Measurements from ENCODE around the gene IER3IP1. TPM values are rescaled to one million over a fixed set of nuclear protein-coding genes. Genes with fewer than 3 reads are reported as not detected.
A peak's percentile ranks its signal among the peaks of the same experiment; 100 is the strongest.

The IER3IP1 gene
- total RNA-seq, 2 donors from 2014 or later = 6.1 to 10.3 TPM

- H3K4me1 Mint-ChIP-seq = peaks cover 52% of the 10 kb centered on the region
- H3K27me3 ChIP-seq (ENCODE audit: control insufficient read depth, insufficient read depth, low read length, poor library complexity, severe bottlenecking) = no peaks in the 10 kb centered on the region
- no peaks in the 10 kb centered on the region for H3K27me3 Mint-ChIP-seq (ENCODE audit: insufficient read depth)
- H3K4me3 Mint-ChIP-seq = no peak overlapping the region
- H3K9me3 Mint-ChIP-seq = no peaks in the 10 kb centered on the region
- no CpG with 5 or more reads among the region's 1 CpG for WGBS, 2 experiments (ENCODE audit: insufficient coverage in 1 of 2, insufficient read length in 1 of 2)
- H3K9me3 ChIP-seq (ENCODE audit: control insufficient read depth, low read length) = no peaks in the 10 kb centered on the region
- H3K27ac Mint-ChIP-seq = peak overlapping the region; percentile 19
- H3K36me3 ChIP-seq (ENCODE audit: control insufficient read depth, insufficient read depth, low read length) = peaks cover 43% of the 10 kb centered on the region
- DNase-seq = no peak
- peaks cover 34% of the 10 kb centered on the region for H3K36me3 Mint-ChIP-seq (ENCODE audit: low read depth)
- no peak overlapping the region for H3K9ac ChIP-seq (ENCODE audit: extremely low read depth, low read length, poor library complexity, severe bottlenecking)
- no peak overlapping the region for H3K4me3 ChIP-seq (ENCODE audit: low read length)
- TF ChIP-seq CTCF (conservative IDR thresholded peaks at IDR 0.05) = no peak
- no peak overlapping the region for H3K27ac ChIP-seq (ENCODE audit: low read depth, low read length)
- H3K4me1 ChIP-seq (ENCODE audit: control insufficient read depth, insufficient read depth, low read length) = peaks cover 15% of the 10 kb centered on the region
These were observed 66.4 kb downstream of the IER3IP1 start for GRCh38 chr18:47109720-47110119.

- peaks cover 38% of the 10 kb centered on the region for H3K36me3 Mint-ChIP-seq (ENCODE audit: low read depth)
- Histone ChIP-seq H3K4me1 (ENCODE audit: control insufficient read depth, insufficient read depth, low read length) (peaks cover 15% of the 10 kb centered on the region), H3K36me3 (ENCODE audit: control insufficient read depth, insufficient read depth, low read length) (peaks cover 49% of the 10 kb centered on the region), H3K27me3 (ENCODE audit: control insufficient read depth, insufficient read depth, low read length, poor library complexity, severe bottlenecking) (no peaks in the 10 kb centered on the region), H3K9ac (ENCODE audit: extremely low read depth, low read length, poor library complexity, severe bottlenecking) (no peak overlapping the region), H3K9me3 (ENCODE audit: control insufficient read depth, low read length) (no peaks in the 10 kb centered on the region), H3K4me3 (ENCODE audit: low read length) (no peak overlapping the region), H3K27ac (ENCODE audit: low read depth, low read length) (no peak overlapping the region)
- no peaks in the 10 kb centered on the region for H3K27me3 Mint-ChIP-seq (ENCODE audit: insufficient read depth)
- no peaks in the 10 kb centered on the region for H3K9me3 Mint-ChIP-seq
- DNase-seq = no peak
- WGBS, 2 experiments (ENCODE audit: insufficient coverage in 1 of 2, insufficient read length in 1 of 2) = 91 to 94% methylated on average over 4 to 7 of the region's 7 CpGs
- peaks cover 47% of the 10 kb centered on the region for H3K4me1 Mint-ChIP-seq
- TF ChIP-seq CTCF (conservative IDR thresholded peaks at IDR 0.05) = no peak
- no peak overlapping the region for H3K4me3 Mint-ChIP-seq
- H3K27ac Mint-ChIP-seq = no peak overlapping the region
These were observed 67.2 kb downstream of the IER3IP1 start for GRCh38 chr18:47108998-47109405.

- H3K9me3 ChIP-seq (ENCODE audit: control insufficient read depth, low read length) = no peaks in the 10 kb centered on the region
- no peak overlapping the region for H3K9ac ChIP-seq (ENCODE audit: extremely low read depth, low read length, poor library complexity, severe bottlenecking)
- no peaks in the 10 kb centered on the region for H3K27me3 ChIP-seq (ENCODE audit: control insufficient read depth, insufficient read depth, low read length, poor library complexity, severe bottlenecking)
- no peak overlapping the region for H3K27ac ChIP-seq (ENCODE audit: low read depth, low read length)
- H3K4me1 ChIP-seq (ENCODE audit: control insufficient read depth, insufficient read depth, low read length) = peaks cover 9% of the 10 kb centered on the region
- Mint-ChIP-seq H3K4me1 (peaks cover 41% of the 10 kb centered on the region), H3K9me3 (no peaks in the 10 kb centered on the region), H3K27me3 (ENCODE audit: insufficient read depth) (no peaks in the 10 kb centered on the region), H3K36me3 (ENCODE audit: low read depth) (peaks cover 40% of the 10 kb centered on the region), H3K4me3 (no peak overlapping the region), H3K27ac (no peak overlapping the region)
- DNase-seq = no peak
- peaks cover 51% of the 10 kb centered on the region for H3K36me3 ChIP-seq (ENCODE audit: control insufficient read depth, insufficient read depth, low read length)
- TF ChIP-seq CTCF (conservative IDR thresholded peaks at IDR 0.05) = no peak
- WGBS, 2 experiments (ENCODE audit: insufficient coverage in 1 of 2, insufficient read length in 1 of 2) = 82 to 91% methylated on average over 2 to 3 of the region's 3 CpGs
- no peak overlapping the region for H3K4me3 ChIP-seq (ENCODE audit: low read length)
These were observed 67.8 kb downstream of the IER3IP1 start for GRCh38 chr18:47108373-47108772.

Other genes with a start within 250 kb of the IER3IP1 start
- not detected for gene ELOA2, start 140.7 kb downstream of the IER3IP1 start, total RNA-seq
- gene HDHD2, start 25.9 kb downstream of the IER3IP1 start, total RNA-seq = 10 to 100 TPM; 53.6 to 76.8 TPM
- gene SKOR2, start 75.3 kb upstream of the IER3IP1 start, total RNA-seq = under 1 TPM in 1 of 2 donors, not detected in 1; 0.18 TPM

All from endodermal cell (in vitro differentiated cells).